ENCODE results near the gene TPCN2. TPM values are rescaled to one million over a fixed set of nuclear protein-coding genes. Genes with fewer than 3 reads are reported as not detected.

The TPCN2 gene
- total RNA-seq, 1 donor from 2014 or later, result 23.7 TPM

GRCh38 chr11:69108030-69108429 lies 59.3 kb downstream of the TPCN2 start:
- peaks cover 3% of the 10 kb centered on the region for H3K27me3 Mint-ChIP-seq (ENCODE audit: low read depth)
- DNase-seq (ENCODE audit: low spot score in 2 of 2, unreplicated experiment in 2 of 2), result no peak
- peaks cover 9% of the 10 kb centered on the region for H3K9me3 Mint-ChIP-seq
- TF ChIP-seq, protein P1, sequence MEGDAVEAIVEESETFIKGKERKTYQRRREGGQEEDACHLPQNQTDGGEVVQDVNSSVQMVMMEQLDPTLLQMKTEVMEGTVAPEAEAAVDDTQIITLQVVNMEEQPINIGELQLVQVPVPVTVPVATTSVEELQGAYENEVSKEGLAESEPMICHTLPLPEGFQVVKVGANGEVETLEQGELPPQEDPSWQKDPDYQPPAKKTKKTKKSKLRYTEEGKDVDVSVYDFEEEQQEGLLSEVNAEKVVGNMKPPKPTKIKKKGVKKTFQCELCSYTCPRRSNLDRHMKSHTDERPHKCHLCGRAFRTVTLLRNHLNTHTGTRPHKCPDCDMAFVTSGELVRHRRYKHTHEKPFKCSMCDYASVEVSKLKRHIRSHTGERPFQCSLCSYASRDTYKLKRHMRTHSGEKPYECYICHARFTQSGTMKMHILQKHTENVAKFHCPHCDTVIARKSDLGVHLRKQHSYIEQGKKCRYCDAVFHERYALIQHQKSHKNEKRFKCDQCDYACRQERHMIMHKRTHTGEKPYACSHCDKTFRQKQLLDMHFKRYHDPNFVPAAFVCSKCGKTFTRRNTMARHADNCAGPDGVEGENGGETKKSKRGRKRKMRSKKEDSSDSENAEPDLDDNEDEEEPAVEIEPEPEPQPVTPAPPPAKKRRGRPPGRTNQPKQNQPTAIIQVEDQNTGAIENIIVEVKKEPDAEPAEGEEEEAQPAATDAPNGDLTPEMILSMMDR (IDR thresholded peaks at IDR 0.05; ENCODE audit: unreplicated experiment), result no peak
- no peak overlapping the region for H3K27ac Mint-ChIP-seq
- H3K36me3 Mint-ChIP-seq, result peaks cover 1% of the 10 kb centered on the region
- peaks cover 15% of the 10 kb centered on the region for H3K4me1 Mint-ChIP-seq
- H3K4me3 Mint-ChIP-seq, result no peak overlapping the region

- TF ChIP-seq, protein P1 (IDR thresholded peaks at IDR 0.05; ENCODE audit: unreplicated experiment), result no peak
- Mint-ChIP-seq H3K9me3 (peaks cover 9% of the 10 kb centered on the region), H3K27ac (no peak overlapping the region), H3K4me3 (no peak overlapping the region), H3K4me1 (peaks cover 13% of the 10 kb centered on the region), H3K36me3 (peaks cover 1% of the 10 kb centered on the region), H3K27me3 (ENCODE audit: low read depth) (peaks cover 2% of the 10 kb centered on the region)
- no peak for DNase-seq (ENCODE audit: low spot score in 2 of 2, unreplicated experiment in 2 of 2)
Observed at GRCh38 chr11:69108559-69108958, 59.8 kb downstream of the TPCN2 start.

DNA sequence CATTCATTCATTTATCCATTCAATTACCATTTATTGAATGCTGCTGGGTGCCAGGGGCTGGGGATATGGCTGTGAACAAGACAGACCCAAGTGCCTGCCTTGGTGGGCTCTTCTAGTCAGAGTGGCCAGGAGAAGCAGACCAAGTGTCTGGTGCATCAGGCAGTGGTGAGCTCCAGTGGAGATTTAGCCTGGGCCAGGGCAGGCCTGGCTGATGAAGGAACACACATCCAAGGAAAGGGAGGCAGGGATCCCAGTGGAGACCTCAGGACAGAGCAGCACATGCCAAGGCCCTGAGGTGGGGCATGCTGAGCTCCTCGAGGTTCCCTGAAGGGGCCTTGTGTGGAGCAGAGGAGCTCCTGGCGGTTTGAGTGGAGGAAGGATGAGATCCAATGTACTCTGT lies 60.4 kb downstream of the TPCN2 start:
- Mint-ChIP-seq H3K4me1 (peaks cover 13% of the 10 kb centered on the region), H3K27me3 (ENCODE audit: low read depth) (peaks cover 2% of the 10 kb centered on the region), H3K9me3 (peaks cover 9% of the 10 kb centered on the region), H3K36me3 (peaks cover 1% of the 10 kb centered on the region), H3K27ac (no peak overlapping the region), H3K4me3 (no peak overlapping the region)
- DNase-seq (ENCODE audit: low spot score in 2 of 2, unreplicated experiment in 2 of 2), result no peak
- TF ChIP-seq, protein P1 (IDR thresholded peaks at IDR 0.05; ENCODE audit: unreplicated experiment), result no peak

DNA sequence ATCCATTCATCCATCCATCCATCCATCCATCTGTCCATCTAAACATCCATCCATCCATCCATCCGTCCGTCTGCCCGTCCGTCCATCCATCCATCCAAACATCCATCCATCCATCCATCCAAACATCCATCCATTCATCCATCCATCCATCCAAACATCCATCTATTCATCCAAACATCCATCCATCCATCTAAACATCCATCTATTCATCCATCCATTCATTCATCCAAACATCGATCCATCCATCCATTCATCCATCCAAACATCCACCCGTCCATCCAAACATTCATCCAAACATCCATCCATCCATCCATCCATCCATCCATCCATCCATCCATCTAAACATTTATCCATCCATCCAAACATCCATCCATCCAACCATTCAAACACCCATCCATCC lies 61.7 kb downstream of the TPCN2 start:
- Mint-ChIP-seq H3K4me3 (no peak overlapping the region), H3K9me3 (peaks cover 9% of the 10 kb centered on the region), H3K27me3 (ENCODE audit: low read depth) (peaks cover 2% of the 10 kb centered on the region), H3K36me3 (peaks cover 1% of the 10 kb centered on the region), H3K27ac (no peak overlapping the region), H3K4me1 (peaks cover 13% of the 10 kb centered on the region)
- no peak for DNase-seq (ENCODE audit: low spot score in 2 of 2, unreplicated experiment in 2 of 2)
- TF ChIP-seq, protein P1 (IDR thresholded peaks at IDR 0.05; ENCODE audit: unreplicated experiment), result no peak

DNA sequence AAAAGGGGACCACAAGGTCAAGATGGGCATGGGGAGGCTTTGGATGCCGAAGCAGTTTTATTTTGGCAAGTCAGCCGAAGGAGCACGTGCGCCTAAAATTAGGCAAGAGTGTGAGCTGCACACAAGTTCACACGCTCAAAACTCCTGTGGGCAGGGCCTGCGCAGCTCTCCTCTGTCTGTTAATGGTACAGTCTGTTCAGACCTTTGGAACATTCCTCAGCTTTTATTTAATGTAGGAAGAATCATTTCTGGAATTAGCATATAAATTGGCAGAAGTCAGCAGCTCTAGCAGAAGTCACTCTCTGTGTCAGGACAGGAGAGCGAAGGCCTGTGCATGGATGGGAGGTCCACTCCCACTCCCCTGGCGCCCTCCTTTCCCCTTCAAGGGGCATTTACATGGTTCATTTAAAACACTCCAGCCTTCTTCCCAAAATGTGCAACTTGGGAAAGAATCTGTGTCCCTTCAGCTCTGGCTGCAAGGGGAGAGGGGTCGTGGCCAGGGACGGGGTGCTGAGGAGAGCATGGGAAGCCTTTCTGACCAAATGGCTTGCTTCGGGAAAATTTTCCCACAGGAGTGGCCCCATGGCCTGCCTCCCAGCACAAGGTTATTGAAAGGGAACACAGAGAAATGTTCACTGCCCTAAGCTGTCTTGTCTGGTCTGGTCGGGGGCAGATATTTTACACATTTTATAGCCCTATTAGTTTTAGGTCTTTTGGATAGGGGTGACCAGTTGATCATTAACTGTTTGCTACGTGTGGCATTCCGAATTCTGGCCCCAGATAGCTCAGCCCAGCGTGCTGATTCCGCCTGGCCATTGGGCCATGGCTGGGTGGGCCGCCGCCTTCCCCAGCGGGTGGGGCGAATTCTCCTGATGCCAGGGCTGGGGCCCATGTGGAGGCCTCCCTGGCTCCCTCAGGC lies 63.2 kb downstream of the TPCN2 start:
- H3K27ac Mint-ChIP-seq, result no peak overlapping the region
- TF ChIP-seq, protein P1 (IDR thresholded peaks at IDR 0.05; ENCODE audit: unreplicated experiment), result no peak
- no peaks in the 10 kb centered on the region for H3K27me3 Mint-ChIP-seq (ENCODE audit: low read depth)
- peaks cover 9% of the 10 kb centered on the region for H3K9me3 Mint-ChIP-seq
- no peak for DNase-seq (ENCODE audit: low spot score in 2 of 2, unreplicated experiment in 2 of 2)
- H3K36me3 Mint-ChIP-seq, result peaks cover 1% of the 10 kb centered on the region
- H3K4me1 Mint-ChIP-seq, result peaks cover 2% of the 10 kb centered on the region
- no peak overlapping the region for H3K4me3 Mint-ChIP-seq

Measured in mesothelial cell of epicardium (in vitro differentiated cells).